RKO (cell line): ENCODE data around the gene FKBP1B.
A peak's percentile ranks its signal among the peaks of the same experiment; 100 is the strongest.
"Not testable (repeated sequence)": the region's sequence is repeated elsewhere in the genome, so short reads cannot be mapped to it uniquely, and the experiment has no call there.

Source experiments
- DNase-seq: peaks from one replicate; pipeline ENCODE4 v3.0.0-alpha.2; 2016; ENCODE audit warnings: low spot score

FKBP1B gene

DNA sequence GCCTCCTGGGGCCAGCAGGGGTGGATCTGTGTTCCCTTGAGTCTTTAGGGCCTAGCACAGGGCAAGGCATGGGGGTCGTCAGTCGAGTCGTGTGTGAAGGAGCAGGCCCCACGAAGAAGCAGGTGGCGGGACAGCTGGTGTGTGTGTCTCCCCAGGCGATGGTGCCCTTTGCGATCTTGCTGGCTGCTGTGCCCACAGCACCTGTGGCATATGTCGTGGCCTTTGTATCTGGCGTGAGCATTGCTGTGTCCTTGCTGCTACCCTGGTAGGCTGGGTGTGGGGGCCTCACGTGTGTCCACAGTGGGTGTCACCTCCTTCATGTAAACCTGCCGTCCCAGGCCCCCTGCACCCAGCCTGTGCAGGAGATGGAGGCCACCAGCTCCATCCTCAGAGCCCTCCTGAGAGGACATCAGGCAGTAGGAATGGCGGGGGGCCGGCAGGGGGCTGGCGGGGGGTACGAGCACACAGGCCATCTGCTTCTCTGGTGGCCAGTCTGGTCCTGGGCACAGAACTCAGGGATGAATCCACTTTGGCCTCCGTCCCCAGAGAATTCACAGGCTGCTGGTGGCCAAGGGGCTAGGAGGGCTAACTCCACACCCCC is 26.5 kb upstream of the FKBP1B start:
- no peak for DNase-seq

DNA sequence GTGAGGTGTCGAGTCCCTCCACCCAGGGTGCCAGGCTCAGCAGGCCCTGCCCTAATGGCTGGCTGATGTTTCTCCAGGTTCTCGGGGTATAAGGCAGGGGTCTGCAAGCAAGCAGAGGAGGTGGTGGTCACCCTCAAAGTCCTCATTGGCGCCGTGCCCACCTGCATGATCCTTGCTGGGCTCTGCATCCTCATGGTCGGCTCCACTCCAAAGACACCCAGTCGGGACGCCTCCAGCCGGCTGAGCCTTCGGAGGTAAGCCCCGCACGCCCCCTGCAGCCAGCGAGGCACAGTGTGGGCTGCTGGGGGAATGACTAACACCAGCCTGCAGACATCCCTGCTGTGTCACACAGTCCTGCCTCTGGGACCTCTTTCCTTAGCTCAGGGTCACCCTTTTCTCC is 25.5 kb upstream of the FKBP1B start:
- no peak for DNase-seq

DNA sequence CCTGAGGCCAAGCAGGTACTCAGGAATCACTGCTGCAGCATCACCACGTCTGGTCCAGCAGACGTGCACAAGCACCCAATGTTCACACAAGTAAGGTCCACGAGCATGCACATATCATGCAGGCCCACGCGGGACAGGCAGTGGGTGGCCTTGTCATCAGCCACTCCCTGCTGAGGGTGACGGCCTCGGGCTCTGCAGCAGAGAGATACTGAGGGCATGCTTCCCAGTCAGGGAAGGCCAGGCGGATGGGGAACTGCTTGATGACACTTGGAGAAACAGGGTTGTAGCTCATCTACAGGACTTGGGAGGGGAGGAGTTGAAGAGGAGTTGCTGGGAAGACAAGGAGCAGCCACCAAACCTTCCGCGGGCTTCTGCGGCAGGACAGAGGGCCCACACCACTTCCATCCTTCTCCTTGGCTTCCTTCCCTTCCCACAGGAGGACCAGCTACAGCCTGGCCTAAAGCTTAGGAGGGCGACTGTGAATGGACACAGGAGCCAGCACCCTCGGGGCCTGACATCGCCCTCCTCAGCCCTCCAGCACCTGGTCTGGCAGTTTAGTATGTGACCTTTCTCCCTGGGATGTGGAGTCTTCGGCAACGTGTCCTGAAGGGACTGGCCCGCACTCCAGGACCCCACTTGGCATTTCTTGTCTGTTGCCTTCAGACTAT is 24.4 kb upstream of the FKBP1B start:
- DNase-seq: no peak

DNA sequence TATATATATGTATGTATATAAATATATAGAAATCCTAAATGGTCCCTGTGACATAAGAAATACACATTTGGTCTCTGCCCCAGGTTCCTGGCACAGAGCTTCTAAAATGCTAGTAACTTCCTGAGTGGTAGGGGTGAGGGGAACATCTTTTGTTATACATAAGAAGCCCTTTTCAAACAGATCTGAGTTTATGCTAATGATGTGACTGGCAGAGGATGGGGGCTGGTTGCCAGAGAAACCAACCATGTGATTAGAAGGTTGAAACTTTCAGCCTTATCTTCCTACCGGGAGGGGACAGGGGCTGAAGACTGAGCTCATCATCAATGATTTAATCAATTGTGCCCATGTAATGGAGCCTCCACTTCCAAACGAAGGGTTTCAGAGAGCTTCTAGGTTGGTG is 23.3 kb upstream of the FKBP1B start:
- no peak for DNase-seq

DNA sequence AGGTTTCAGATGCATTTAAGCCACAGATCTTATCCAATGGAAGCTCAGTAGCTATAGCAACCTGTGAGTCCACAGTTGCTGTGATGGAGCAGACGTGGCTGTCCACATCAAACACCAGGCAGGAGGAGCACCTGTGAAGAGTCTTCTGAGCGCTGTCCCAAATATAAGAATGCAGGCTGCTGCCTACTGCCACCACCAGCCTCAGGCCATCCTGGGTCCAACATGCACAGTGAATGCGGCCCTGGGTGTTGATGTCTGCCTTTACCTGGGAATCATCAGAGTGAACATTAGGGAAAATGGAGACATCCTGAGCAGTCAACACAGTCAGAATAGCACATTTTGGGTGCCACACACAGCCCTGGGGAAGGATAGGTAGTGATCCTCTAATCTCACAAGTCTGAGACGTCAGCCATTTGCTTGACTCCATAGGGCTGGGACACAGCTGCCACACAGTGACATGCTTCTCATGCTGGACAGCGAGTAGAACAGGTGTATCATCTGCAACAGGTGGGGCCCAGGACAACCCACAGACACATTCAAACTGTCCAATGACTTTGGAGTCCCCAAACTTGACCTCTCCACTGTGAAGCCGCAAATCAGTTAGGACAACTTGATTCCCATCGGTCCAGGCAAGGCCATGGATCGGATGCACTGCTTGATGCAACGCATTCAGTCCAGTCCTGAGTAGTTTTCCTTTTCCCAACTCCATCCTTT is 10.6 kb upstream of the FKBP1B start:
- no peak for DNase-seq

DNA sequence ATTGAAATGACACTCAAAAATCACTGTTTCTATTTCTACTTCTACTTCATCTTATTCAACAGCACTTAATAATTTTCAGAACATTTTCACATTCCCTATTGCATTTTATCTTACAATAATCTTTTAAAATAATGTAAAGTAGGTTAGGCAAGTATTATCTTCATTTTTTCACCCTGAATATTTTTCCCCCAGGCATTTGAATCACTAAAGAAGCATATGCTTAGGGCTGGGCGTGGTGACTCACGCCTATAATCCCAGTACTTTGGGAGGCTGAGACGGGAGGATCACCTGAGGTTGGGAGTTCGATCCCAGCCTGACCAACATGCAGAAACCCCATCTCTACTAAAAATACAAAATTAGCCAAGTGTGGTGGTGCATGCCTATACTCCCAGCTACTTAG is 9.0 kb upstream of the FKBP1B start:
- no peak for DNase-seq

DNA sequence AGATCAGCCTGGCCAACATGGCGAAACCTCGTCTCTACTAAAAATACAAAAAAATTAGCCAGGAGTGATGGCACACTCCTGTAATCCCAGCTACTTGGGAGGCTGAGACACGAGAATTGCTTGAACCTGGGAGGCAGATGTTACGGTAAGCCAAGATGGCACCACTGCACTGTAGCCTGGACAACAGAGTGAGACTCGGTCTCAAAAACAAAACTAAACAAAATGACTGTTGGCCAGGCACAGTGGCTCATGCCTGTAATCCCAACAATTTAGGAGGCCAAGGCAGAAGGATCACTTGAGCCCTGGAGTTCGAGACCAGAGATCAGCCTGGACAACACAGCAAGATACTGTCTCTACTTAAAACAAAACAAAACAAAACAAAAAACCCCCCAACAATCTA is 6.4 kb upstream of the FKBP1B start:
- not testable (repeated sequence) for DNase-seq

DNA sequence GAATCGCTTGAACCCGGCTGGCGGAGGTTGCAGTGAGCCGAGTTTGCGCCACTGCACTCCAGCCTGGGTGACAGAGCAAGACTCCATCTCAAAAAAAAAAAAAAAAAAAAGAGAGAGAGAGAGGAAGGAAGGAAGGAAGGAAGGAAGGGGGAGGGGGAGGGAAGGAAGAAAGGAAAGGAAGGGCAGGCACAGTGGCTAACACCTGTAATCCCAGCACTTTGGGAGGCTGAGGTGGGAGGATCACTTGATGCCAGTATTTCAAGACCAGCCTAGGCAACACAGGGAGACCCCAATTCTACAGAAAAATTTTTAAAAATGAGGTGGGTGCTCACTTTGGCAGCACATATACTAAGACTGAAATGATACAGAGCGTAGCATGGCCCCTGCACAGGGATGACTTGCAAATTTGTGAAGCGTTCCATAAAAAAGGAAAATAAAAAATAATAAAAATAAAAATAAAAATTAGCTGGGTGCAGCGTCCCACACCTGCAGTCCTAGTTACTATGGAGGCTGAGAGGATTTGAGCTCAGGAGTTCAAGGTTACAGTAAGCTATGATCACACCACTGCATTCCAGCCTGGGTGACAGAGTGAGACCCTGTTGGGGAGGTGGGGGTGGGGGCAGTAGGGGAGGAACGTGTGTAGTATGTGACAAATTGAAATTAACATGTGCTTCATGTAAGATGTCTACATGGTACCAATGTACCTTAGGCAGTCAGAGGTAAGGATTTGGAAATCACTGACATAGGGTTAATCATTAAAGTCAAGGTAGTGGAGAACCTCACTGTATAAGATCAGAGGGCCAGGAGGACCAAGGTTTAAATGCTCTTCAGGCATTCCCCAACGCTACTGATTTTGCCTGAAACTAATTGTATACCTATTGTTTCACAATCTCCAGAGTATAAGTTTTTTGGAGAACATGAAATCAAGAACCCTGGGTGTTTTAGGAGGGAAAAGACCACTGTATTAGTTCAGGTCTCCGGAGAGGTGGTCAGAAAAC is 3.7 kb upstream of the FKBP1B start:
- DNase-seq: no peak

DNA sequence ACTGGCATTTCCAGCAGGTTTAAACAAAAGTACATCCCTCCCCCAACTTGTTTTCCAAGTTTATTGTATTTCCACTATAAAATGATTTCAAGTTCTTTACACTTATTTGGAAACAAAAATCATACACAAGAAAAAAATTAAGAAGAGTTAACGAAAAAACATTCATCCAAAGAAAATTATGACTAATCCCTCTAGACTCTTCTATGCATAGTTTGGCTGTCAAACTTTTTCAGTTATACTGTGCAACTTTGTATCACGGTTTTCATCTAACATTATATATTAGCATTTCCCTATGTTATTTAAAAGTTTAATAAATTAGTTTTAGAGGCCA is 3.0 kb upstream of the FKBP1B start:
- DNase-seq: no peak

DNA sequence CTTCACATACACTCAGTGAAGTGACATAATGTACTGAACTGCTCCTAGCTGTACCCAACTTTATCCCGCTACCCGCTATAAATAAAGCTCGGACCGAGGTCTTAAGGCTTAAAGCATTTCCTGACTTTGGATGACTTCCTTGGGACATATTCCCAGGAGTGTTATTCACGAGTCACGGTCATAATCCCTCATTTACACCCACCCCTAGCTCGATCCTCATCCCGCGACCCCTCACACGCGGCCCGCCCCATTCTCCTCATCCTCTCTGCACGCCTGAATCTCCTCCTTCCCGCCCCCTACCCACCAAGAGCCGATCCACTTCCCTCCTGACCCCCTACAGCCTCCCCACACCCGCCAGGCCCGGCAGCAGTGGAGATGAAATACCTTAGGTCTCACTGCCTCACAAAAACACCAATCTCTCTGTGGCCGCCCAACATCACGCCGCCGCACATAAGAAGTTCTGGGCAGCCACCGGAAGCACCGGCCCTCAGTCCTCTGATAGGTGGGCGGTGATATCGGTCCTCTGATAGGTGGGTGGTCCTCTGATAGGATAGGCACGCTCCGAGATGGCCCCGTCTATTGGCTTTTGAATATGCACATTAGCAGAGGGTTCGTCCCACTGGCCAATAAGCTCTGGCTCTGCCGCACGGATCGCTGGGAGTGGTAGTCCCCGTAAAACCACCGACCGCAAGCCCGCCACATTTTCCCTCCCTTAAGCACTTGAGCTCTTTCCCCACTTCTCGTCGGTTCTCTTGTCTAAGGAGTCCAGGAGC is 2.4 kb upstream of the FKBP1B start, which contains the start of gene WDCP:
Gene WDCP, minus strand, starts transcription at position 462 of the 773 bp plus-strand sequence. CDS start 7,897 bp downstream, outside the sequence.
- peak; percentile 100 for DNase-seq

DNA sequence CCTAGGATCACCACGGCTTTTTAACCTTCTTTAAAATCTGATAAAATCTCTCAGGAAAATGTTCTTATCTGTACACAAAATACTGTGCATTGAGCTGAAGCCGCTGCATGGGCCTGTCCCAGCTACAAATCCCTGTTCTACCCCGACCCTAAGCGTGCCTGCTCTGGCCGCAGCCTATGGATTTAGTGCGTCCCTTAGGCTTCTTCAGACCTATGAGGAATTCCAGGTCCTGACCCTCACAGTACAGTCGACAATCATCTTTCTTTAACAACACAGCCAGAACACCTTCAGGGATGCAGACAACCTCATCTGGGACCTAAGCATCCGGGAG is 1.9 kb upstream of the FKBP1B start:
- no peak for DNase-seq

DNA sequence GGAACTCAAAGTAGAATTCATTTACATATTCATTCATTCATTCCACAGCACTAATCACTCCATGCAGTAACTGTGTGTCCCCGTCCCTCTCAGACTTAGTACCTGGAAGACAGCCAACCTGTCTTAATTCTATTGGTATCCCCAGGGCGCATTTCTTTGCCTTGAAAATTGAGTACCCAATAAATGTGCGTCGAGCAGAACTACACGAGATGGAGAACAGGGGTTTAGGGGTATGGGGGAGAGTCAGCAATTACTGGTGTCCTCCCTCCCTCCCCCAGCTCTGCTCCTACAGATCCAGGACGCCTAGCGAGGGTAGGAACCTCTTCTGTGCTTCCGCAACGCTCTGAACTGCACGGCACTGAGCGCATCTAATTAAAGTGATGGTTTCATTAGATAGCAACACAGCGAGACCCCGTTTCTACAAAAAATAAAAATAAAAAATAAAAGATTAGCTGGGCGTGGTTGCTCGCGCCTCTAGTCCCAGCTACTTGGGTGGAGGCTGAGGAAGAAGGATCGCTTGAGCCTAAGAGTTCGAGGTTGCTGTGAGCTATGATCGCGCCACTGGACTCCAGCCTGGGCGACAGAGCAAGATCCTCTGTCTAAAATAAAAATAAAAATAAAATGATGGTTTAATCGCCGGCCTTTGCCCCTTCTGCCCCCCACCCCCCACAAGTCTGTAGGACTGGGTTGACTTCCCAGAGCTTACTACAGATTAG is 614 bp upstream of the FKBP1B start:
- no peak for DNase-seq

DNA sequence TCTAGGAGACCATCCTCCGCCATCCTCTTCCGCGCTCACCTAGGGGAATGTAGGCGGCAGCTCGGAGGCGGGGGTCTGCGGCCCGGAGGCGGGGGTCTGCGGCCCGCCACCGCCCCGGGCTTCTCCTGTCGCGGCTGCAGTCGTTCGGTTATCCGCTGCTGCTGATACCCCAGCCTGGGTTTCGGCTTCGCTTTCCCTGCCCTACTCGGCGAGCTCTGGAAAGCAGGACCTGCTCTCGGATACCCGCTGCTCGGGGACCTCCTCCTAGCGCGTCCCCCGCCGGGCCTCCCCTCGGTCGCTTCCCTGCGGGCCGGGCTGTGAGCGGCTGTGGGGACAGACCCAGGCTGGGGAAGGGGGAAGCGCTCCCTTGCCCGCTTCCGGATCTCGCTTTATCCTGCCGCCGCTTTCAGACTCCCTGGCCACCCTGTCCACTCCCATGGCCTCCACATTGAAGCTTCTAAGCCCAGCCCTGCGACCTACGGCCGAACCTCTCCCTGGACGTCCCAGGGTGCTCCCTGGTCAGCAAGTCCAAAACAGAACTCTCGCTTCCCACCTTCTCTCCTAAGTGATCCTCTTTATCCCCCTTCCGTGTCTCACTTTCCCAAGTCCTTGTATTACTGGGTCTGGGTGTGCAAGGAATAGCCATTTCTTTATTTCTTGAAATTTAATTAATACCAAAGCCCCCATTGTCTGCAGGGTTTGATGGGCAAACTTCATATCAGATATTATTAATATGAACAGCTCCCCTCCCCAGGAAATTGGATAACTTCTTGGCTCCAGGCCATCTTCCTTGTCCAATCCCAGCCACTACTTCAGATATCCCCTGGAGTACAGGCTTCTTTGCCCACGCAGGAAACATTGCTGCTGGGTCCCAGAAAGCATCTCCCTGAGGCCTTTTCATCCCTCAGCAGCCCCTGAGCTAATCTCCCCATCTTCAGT is 769 bp downstream of the FKBP1B start:
- DNase-seq: no peak

DNA sequence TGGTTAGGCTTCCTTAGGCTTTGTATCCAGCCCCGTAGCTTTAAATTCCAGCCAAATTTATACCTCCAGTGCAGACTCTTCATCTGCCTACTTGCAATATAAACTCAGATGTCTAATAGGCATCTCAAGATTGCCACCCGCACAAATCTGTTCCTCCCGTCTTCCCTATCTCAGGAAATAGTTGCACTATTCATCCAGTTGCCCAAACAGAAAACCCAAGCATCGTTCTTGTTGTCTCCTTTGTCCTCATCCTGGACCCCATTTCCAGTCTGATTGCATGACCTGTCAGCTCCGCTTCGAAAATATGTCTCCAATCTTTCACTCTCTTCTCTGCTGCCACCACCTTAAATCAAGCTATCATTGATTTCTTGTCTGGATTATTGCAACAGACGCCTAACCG is 2.3 kb downstream of the FKBP1B start:
- DNase-seq: no peak

DNA sequence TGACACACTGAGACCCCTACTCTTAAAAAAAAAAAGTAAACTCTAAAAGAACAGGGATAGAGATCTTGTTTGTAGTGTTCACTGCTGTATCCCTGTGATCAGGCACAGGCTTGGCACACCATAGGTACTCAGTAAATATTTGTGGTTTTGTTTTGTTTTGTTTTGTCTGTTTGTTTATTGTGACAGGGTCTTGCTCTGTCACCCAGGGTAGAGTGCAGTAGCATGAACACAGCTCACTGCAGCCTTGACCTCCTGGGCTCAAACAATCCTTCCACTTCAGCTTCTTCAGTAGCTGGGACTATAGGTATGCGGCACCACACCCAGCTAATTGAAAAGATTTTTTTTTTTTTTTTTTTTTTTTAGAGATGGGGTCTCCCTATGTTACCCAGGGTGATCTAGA is 3.4 kb downstream of the FKBP1B start:
- DNase-seq: no peak

DNA sequence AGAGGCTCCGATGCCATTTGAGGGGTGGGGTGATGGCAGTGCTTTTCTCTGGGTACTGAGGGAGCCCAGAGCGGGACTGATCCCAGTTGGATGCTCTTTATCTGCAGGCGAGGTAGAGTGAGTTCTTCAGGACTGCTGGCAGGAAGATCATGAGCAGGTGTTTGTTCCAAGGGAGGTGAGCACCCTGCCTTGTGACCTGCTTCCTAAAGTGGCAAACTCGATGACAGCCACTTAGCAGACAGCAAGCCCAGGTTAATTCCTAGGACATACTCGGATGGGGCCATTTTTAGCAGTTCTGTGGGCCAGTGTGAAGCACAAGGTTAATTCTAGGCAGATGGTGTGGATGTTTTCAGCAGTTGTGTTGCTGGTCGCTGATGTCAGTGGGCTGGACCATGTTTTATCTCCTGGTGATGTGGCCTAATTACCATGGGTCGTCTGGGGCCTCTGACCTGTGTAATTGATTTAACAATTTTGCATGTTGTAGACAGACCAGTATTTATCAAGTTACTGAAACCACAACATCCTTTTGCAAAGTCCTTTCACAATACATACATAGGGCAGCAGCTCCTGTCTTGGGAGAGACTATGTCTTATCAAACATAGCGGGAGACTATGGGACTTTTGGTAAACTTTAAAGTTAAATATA is 4.9 kb downstream of the FKBP1B start:
- no peak for DNase-seq

DNA sequence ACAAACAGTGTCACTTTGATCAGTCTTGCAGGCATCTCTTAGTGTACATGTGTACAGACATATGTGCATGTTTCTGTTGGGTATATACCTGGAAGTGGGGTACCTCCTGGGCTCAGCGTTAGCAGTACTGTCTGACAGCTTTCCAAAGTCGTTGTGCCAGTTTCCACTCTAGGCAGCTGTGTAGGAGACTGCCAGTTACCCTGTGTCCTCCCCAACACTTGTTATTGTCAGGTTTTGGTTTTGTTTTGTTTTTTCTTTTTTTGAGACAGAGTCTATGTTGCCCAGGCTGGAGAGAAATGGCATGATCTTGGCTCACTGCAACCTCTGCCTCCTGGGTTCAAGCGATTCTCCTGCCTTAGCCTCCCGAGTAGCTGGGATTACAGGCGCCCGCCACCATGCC is 6.2 kb downstream of the FKBP1B start:
- no peak for DNase-seq

DNA sequence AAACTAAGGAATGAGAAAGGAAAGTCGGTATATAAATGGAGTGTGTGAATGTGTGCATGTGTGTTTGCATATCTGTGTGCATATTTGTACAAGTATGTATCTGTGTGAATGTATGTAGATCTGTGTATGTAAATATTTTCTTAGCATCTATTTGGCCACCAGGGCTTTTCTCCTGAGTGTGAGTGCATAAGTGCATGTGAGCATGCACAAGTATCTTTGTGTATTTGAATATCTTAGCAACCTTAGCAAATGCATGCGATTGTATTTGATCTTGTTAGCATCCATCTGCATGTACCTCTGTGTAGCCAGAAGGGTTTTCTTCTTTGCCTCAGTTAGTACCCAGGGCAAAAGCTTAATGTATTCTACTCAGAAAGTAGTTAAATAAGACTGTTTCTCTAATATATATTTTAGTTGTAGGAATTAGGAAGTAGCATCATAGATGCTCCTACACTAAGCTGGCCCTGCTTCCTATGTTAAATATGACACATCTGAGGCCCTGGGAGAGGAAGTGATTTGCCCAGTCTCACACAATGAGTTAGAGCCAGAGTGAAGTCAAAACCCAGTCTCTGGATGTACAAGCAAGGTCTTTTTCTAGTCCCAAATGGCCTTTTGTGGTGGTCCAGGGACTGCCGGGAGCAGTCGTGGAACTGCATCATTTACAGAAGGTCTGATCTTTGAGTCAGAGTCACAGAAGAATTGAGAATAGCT is 9.2 kb downstream of the FKBP1B start:
- no peak for DNase-seq

DNA sequence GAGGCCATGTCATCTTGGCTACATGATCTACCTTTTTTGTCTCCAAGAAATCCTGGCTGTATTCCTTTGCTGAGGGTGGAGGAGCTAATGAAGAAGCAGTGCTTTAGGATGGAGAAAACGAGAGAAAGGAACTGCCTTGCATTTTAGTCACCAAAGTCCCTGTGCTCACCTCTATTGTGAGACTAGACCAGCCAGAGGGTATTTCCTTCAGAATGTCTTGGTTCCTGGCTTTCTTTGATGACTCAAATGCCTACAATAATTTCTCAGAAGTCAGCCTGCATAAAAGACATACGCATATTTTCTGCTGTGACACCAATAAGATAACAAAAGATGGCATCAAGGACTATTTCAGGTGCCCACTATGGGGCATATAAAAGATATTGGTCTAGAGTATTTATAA is 15.8 kb downstream of the FKBP1B start:
- no peak for DNase-seq
